ENCODE results near the gene CREBBP.

GRCh38 chr16:3915426-3916260 lies 35.1 kb upstream of the CREBBP start:
- TF ChIP-seq CTCF (optimal IDR thresholded peaks at IDR 0.05 in 1 of 3, IDR thresholded peaks at IDR 0.05 in 1 of 3, conservative IDR thresholded peaks at IDR 0.05 in 1 of 3; ENCODE audit: extremely low read depth in 1 of 3, insufficient read depth in 2 of 3, low read length in 3 of 3) (no peak), EZH2 (IDR thresholded peaks at IDR 0.05; ENCODE audit: low read length) (no peak)
